Measurements from ENCODE around the gene LCN6.
"Not testable (repeated sequence)": the region's sequence is repeated elsewhere in the genome, so short reads cannot be mapped to it uniquely, and the experiment has no call there.

The LCN6 gene, protein sequence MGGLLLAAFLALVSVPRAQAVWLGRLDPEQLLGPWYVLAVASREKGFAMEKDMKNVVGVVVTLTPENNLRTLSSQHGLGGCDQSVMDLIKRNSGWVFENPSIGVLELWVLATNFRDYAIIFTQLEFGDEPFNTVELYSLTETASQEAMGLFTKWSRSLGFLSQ

DNA sequence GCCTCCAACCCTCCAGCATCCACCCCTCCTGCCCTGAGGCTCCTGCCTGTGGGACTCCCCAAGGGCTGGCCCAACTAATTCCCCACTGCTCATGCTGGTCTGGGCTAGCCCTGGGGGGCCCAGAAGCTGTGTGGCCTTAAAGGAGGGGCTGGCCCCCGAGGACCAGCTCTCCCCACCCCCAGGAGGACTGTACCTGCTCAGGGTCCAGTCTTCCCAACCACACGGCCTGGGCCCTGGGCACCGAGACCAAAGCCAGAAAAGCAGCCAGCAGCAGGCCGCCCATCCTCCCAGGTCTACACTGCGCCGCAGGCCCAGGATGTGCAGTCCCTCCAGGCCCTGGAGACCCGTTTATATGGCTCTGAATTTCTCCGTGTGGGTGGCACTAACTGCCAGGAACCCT, at the start of gene LCN6:
Gene LCN6, minus strand, starts transcription at position 325 of the 400 bp plus-strand sequence. Its CDS starts 42 bp downstream, at position 283.
- in situ Hi-C loops (cut with MboI; ENCODE audit: low pct_unique_long_range_greater_than_20kb, low sequenced_read_pairs), result no loop called here

DNA sequence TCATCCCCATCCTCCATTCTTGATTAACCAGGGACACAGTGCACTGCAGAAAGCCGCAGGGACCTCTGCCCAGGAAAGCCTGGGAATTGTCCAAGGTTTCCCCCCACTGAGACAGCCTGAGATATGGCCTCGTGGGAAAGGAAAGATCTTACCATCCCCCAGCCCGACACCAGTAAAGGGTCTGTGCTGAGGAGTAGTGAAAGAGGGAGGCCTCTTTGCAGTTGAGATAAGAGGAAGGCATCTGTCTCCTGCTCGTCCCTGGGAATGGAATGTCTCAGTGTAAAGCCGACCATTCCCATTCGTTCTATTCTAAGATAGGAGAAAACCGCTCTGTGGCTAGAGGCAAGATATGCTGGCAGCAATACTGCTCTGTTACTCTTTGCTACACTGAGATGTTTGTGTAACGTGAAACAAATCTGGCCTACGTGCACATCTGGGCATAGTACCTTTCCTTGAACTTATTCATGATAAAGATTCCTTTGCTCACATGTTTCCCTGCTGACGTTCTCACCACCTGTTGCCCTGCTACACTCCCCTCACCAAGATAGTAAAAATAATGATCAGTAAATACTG, 48.5 kb upstream of the LCN6 start:
- in situ Hi-C loops (cut with MboI; ENCODE audit: low pct_unique_long_range_greater_than_20kb, low sequenced_read_pairs), result not testable (repeated sequence)

More for the DNA sequence above, at the start of gene LCN6:
- DNase-seq, result no peak

DNA sequence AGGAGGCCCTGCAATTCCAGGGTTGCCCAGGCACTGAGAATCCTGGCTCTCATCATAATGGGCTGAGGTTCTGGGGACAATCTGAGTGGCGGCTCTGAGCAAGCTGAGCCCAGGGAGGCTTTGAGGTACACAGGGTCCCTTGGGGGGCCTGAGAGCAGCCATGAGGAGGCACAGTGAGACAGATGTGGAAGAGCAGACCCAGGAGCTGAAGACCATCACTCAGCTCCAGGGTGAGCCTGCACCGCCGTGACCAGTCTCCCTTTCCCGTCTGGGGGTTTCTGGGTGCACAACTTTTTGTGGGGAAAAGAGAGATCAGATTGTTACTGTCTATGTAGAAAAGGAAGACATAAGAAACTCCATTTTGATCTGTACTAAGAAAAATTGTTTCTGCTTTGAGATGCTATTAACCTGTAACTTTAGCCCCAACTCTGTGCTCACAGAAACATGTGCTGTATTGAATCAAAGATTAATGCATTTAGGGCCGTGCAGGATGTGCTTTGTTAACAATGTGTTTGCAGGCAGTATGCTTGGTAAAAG, 48.0 kb upstream of the LCN6 start, which contains the start of gene CCDC183:
Gene CCDC183, plus strand, starts transcription at position 101 of the 537 bp plus-strand sequence. Its CDS starts 60 bp downstream, at position 161.
- in situ Hi-C loops (cut with MboI; ENCODE audit: low pct_unique_long_range_greater_than_20kb, low sequenced_read_pairs), result no loop called here
- DNase-seq, result no peak

More for the DNA sequence above, 48.5 kb upstream of the LCN6 start:
- DNase-seq, result not testable (repeated sequence)

DNA sequence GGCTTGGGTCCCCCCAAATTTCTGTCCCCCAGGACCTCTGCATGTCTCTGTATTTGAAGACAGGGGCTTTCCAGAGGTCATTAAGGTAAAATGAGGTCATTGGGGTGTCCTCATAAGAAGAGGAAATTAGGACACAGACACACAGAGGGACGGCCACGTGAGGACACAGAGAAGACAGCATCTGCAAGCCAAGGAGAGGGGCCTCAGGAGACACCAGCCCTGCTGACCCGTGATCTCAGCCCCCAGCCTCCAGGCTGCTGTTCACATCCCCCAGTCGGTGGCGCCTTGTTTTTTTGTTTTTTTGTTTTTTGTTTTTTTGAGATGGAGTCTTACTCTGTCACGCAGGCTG, 46.6 kb upstream of the LCN6 start:
- in situ Hi-C loops (cut with MboI; ENCODE audit: low pct_unique_long_range_greater_than_20kb, low sequenced_read_pairs), result no loop called here
- no peak for DNase-seq

DNA sequence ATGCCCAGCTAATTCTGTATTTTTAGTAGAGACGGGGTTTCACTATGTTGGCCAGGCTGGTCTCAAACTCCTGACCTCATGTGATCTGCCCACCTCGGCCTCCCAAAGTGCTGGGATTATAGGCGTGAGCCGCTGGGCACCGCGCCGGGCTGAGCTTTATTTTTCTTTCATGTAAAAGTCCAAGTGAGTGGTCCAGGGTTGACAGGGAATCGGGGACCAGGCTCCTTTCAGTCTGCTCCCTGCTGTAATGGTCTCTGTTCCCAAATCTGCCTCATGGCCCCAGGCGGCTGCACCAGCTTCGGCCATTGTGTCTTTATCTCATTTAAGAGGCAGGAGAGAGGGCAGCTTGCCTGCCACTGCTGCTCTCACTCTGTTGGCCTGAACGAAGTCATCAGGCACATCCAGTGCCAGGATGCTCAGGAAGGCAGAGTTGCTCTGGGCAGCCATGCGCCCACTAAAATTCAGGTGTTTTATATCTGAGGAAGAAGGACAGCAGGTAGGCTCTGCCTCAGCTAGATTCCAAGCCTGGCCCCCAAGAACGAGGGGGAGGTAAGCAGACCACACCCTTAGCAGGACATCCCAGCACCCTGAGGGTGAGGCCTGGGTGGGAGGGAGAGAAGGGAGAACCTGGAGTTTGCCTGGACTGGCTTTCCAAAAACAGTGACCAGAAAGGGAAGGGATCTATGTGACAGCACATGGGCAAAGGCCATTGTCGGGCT, 46.1 kb upstream of the LCN6 start:
- DNase-seq, result no peak
- in situ Hi-C loops (cut with MboI; ENCODE audit: low pct_unique_long_range_greater_than_20kb, low sequenced_read_pairs), result no loop called here

DNA sequence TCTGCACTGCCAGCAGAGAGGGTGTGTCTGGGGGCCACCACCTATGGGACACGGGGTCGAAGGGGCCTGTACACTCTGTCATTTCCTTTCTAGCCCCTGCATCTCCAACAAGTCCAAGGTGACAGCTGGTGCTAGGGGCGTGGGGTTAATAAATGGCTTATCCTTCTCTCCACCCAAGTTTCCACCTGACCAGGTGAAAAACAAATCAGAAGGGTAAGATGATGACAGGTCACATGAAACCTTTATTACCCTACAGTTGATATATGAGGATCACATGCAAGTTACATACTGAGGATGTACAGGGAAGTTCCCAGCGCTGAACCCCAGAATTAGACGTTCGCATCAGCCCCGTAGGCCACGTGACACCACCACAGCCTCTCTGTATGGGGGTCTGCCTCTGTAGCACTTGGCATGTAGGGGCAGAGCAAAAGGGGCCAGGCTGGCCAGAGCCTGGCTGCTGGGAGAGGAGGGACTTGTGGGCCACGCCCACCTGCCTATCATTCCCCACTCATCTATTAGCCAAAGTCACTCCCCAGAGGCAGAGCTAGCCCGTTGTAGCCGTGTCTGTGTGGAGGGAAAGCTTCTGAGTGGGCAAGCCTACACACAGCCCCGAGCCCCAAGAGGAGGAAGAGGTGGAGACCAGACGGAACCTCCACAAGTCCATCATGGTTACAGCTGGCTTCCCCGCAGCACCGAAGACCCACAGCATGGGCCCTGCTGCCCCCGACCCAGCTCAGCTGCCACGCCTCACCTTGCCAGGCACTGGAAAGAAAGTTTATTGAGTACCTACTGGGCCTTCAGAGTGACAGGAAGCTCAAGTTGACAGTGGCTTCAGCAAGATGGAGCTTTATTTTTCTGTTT, 45.0 kb upstream of the LCN6 start:
- no peak for DNase-seq
- in situ Hi-C loops (cut with MboI; ENCODE audit: low pct_unique_long_range_greater_than_20kb, low sequenced_read_pairs), result no loop called here

DNA sequence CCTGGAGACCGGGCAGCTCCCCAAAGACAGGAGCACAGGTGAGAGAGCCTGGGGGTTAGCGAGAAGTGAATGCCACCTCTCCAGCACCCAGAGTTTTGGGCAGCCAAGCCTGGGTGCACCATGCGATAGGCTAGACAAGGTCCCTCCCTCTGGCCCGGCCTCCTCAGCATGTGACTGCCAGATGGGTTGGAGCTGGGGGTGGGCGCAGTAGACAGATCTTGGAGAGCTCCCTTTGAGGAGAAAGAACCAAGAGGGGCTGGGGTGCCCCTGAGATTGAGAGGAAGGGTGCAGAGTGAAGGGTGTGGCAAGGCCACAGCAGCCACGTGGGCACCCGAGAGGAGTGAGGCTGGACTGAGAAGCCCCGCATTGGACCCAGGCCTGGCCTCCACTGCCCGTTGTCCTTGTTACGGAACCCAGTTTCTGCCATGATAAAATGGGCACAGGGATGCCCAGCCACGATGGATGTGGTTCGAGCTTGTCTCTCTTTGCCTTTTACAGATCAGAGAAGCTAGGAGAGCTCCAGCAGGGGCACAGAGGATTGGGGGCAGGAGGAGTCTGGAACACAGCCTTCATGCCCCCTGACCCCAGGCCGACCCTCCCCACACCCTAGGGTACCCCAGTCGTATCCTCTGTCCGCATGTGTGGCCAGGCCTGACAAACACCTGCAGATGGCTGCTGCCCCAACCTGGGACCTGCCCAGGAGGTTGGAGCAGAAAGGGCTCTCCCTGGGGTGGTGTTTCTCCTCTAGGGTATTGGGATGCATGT, 44.2 kb upstream of the LCN6 start:
- no peak for DNase-seq
- in situ Hi-C loops (cut with MboI; ENCODE audit: low pct_unique_long_range_greater_than_20kb, low sequenced_read_pairs), result no loop called here

DNA sequence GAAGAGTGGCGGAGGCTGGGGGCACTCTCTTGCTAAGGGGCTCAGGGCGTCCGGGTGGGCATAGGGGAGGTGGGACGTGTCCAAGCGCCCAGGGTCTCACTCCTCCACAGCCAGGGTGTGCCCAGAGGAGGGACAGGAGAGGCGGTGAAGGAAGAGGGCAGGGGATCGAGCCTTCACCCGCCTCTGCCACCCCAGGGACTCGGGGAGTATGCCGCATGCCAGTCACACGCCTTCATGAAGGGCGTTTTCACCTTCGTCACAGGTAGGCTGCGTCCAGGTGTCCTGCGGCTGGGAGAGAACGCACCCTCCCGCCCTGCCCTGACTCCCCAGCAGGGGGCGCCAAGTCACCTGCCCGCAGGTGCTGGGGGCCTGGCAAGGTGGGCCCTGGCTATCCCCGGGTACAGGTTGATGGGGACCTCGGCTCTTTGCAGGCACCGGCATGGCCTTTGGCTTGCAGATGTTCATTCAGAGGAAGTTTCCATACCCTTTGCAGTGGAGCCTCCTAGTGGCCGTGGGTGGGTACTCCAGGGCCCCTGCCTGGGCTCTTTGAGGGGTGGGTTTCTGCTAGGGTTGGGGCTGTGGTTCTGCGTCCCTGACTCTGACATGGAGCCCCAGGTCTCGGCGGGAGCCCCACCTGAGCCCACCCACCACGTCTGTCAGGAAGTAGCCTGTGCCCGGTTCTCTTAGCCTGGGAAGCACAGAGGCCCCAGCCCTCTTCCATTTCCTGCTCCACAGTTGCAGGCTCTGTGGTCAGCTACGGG, 43.4 kb upstream of the LCN6 start:
- in situ Hi-C loops (cut with MboI; ENCODE audit: low pct_unique_long_range_greater_than_20kb, low sequenced_read_pairs), result no loop called here
- DNase-seq, result peak; percentile 72

DNA sequence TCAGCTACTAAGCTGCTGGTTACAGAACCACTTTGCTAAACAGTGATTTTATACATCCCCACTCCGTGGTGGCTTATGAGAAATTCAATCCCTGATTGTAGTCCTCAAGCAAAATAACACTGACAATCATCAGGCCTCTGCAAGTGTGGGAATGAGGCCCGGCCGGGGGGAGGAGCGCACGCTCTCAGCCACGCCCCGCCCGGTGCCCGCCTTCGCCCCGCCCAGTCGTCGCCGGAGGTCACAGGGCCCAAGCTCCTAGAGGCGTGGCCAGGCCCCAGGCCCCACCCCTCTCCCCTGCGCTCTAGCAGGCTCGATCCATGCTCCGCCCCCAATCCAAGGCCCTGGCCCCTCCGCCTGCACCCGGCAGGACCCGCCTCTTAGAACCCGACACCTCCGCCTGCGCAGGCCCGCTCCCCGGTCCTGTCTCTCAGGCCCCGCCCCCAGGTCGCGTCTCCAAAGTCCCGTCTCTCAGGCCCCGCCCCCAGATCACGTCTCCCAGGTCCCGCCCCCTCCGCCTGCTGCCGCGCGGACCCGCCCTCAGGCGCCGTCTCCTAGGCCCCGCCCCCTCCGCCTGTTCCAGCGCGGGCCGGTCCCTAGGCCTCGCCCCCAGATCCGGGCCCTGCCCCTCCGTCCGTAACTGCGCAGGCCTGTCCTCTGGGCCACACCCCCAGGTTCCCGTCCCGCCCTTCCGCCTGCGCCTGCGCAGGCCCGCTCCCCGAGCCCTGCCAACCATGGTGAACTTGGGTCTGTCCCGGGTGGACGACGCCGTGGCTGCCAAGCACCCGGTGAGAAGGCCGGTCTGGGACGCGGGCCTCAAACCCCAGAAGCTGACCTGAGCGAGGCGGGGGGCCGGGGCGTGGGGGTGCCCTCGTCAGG, 42.6 kb upstream of the LCN6 start, which contains the start of gene TMEM141:
Gene TMEM141, plus strand, starts transcription at position 705 of the 876 bp plus-strand sequence. Its CDS starts 27 bp downstream, at position 732.
- DNase-seq, result peak; percentile 98
- in situ Hi-C loops (cut with MboI; ENCODE audit: low pct_unique_long_range_greater_than_20kb, low sequenced_read_pairs), result no loop called here

DNA sequence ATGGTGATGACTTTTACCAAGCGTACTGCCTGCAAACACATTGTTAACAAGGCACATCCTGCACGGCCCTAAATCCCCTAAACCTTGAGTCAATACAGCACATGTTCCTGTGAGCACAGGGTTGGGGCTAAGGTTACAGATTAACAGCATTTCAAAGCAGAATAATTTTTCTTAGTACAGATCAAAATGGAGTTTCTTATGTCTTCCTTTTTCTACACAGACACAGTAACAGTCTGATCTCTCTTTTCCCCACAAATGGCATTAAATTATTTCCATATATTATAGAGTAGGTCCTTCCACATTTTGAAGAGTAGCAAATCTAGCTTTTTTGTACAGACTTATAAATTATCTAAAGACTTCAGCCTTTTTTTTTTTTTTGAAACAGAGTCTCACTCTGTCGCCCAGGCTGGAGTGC, 41.2 kb upstream of the LCN6 start:
- no peak for DNase-seq
- in situ Hi-C loops (cut with MboI; ENCODE audit: low pct_unique_long_range_greater_than_20kb, low sequenced_read_pairs), result no loop called here

DNA sequence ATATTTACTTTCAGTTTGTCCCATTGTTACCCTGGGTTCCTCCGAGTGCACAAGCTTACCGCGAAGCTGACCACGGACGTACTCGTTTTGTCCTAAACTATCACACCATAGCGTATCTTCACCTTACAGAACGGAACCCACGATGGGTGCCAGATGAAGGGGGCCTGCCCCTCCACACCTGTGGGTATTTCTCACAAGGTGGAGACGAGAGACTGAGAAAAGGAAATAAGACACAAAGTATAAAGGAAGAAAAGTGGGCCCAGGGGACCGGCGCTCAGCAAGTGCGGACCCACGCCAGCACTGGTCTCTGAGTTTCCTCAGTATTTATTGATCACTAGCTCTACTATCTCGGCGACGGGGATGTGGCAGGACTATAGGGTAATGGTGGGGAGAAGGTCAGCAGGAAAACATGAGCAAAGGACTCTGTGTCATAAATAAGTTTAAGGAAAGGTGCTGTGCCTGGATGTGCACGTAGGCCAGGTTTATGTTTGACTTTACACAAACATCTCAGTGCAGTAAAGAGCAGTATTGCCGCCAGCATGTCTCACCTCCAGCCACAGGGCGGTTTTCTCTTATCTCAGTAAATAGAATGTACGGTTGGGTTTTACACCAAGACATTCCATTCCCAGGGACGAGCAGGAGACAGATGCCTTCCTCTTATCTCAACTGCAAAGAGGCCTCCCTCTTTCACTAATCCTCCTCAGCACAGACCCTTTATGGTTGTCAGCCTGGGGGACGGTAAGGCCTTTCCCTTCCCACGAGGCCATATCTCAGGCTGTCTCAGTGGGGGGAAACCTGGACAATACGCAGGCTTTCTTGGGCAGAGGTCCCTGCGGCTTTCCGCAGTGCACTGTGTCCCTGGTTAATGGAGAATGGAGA, 40.6 kb upstream of the LCN6 start:
- DNase-seq; in situ Hi-C loops (cut with MboI; ENCODE audit: low pct_unique_long_range_greater_than_20kb, low sequenced_read_pairs): not testable (repeated sequence)

DNA sequence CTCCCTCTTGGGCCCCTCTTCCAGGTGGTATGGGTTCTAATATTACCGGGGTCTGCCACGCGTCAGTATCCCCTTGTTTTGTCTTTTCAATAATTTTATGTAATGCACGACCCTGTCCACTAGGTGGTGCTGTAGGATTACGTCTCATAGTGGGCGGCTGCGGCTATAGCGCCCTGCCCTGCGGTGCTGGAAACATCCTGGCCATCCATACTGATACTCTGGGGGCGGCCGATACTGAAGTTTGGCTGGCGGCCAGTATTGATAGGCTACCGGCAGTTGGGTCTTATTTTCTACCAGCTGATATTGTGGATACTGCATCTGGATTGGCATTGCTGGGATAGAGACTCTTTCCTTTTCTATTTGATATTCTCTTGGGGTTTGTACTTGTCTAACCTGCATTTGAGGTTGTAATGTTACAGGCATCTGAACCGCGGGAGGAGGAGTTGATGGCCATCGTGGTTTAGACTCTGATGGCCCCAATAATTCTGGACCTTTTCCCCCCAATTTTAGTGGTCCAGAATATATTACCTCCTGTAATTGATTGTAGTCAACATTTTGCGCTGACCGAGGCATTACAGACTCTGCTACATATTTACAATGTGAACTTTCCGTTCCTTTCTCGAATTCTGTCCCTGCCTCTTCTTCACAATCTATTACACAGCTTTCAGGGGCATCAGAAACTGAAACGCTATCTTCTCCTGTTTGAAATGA, 39.5 kb upstream of the LCN6 start:
- DNase-seq, result peak; percentile 80
- in situ Hi-C loops (cut with MboI; ENCODE audit: low pct_unique_long_range_greater_than_20kb, low sequenced_read_pairs), result no loop called here

DNA sequence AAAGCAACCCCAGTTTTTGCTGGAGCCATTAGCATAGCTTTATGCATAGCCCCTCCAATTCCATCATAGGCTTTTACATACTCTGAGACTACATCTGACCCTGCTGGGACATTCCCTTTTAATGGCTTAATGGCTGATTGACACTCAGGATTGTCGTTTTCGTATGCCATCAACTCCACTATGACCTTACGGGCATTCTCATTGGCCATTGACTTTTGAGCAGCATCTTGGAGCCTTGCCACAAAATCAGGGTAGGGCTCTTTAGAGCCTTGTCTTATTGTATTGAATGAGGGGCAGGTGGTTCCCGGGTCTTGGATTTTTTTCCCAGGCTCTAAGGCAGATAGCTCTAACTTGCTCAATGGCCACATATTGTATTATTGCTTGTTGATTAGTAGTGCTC, 38.7 kb upstream of the LCN6 start:
- DNase-seq; in situ Hi-C loops (cut with MboI; ENCODE audit: low pct_unique_long_range_greater_than_20kb, low sequenced_read_pairs): not testable (repeated sequence)

DNA sequence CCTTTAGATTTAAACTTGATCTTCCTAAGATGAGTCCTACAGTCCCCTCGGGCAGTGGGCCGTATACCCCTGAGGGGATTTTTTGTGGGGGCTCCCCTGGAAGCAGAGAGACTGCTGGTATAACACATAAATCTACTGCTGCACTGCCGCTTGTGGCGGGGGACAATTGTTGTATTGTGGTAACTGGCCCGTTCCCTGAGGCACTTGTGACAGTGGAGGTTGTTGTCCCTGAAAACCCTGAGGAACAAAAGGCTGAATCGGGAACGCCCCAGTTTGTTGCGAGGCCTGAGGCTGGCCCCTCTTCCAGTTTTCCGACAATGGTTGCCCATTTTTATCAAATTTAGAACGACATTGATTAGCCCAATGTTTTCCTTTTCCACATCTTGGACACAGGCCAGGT, 38.1 kb upstream of the LCN6 start:
- no peak for DNase-seq
- in situ Hi-C loops (cut with MboI; ENCODE audit: low pct_unique_long_range_greater_than_20kb, low sequenced_read_pairs), result no loop called here

DNA sequence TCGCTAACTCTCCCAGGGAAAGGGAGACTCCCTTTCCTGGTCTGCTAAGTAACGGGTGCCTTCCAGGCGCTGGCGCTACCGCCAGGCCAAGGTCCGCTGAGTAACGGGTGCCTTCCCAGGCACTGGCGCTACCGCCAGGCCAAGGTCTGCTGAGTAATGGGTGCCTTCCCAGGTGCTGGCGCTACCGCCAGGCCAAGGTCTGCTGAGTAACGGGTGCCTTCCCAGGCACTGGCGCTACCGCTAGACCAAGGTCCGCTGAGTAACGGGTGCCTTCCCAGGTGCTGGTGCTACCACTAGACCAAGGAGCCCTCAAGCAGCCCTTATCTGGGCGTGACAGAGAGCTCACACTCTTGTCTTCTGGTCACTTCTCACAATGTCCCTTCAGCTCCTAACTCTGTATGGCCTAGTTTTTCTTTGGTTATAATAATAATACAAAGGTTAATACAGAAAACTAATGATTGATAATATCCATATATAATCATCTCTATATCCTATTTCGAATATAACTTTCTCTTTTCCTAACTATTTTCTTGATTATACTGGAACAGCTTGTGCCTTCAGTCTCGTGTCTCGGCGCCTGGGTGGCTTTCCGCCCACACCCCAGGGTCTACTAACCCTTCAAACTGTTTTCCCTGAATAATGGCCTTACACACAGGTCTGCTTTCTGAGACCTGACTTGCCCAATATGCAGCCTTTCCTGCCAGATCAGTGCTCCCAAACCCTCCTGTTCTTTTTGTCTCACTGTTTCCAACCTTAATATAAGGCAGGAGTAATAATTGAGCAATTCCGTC, 37.4 kb upstream of the LCN6 start:
- DNase-seq; in situ Hi-C loops (cut with MboI; ENCODE audit: low pct_unique_long_range_greater_than_20kb, low sequenced_read_pairs): not testable (repeated sequence)
